ENCODE data around the gene S100A10.

The S100A10 gene

DNA sequence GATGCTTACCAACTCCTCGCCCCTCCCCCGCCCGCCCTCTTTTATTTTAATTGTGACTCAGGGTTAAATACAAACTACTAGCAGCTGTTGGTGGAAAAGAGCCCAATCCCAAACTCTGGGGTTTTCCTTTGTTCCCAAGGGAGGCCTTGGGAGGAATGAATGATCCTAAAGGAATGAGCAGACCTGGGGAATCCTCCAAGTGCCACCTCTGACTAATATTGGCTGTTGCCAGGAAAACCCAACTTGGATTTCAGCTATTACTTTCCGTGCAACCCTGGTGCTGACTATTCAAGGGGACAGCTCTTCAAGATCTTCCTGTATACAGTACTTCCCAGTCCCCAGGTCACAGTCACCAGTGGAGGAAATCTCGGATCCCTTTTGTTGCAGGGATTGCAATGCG is 1.3 kb upstream of the S100A10 start:
- no peaks in the 10 kb centered on the region for H3K27me3 ChIP-seq (ENCODE audit: control insufficient read depth, insufficient read depth, low read length)
- peaks cover 4% of the 10 kb centered on the region; the same call in 1 of the 2 replicates for H3K36me3 ChIP-seq (ENCODE audit: control insufficient read depth, insufficient read depth, low read length)
- peak overlapping the region; percentile 58 for H3K9ac ChIP-seq (ENCODE audit: low read length)
- H3K4me1 ChIP-seq (ENCODE audit: control insufficient read depth, insufficient read depth, low read length): peaks cover 36% of the 10 kb centered on the region
- peak overlapping the region; percentile 32 for H3K4me3 ChIP-seq (ENCODE audit: low read depth, low read length)
- no peaks in the 10 kb centered on the region for H3K9me3 ChIP-seq (ENCODE audit: control insufficient read depth, insufficient read depth, low read depth, low read length)
- H3K27ac ChIP-seq (ENCODE audit: low read depth, low read length): no peak overlapping the region; the same call in 1 of the 2 replicates

DNA sequence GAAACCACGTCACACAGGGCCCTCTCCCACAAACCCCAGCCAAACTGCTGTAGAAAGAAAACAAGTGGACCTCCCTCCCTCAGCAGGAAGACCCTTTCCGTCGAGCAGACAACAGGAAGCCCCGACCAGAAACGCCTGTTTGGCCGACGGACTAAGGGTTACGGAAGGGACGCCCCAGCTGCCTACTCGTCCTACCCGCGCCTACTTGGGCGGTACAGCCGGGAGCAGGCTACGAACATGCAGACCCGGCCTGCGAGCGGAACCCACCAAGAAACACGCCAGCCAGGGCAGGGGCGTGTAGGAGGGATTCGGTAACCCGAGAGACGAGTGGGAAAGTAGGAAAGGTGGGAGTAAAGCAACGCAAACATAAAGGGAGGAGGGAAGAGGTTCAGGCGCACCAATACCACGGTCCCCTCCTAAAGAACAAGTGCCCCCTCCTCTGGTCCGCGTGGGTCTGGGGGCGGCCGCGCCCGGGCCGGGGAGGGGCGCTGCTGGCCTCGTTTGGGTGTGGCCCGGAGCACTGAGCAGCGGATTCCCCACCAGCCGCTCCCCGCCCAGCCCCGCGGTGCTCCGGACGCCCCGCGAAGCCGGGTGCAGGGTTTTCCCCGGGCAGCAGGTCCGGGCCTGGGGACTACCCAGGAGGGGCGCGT is 450 bp downstream of the S100A10 start:
- peak overlapping the region; percentile 97 for H3K9ac ChIP-seq (ENCODE audit: low read length)
- peaks cover 4% of the 10 kb centered on the region; the same call in 1 of the 2 replicates for H3K36me3 ChIP-seq (ENCODE audit: control insufficient read depth, insufficient read depth, low read length)
- H3K4me3 ChIP-seq (ENCODE audit: low read depth, low read length): peak overlapping the region; percentile 79
- peaks cover 49% of the 10 kb centered on the region for H3K4me1 ChIP-seq (ENCODE audit: control insufficient read depth, insufficient read depth, low read length)
- H3K27me3 ChIP-seq (ENCODE audit: control insufficient read depth, insufficient read depth, low read length): no peaks in the 10 kb centered on the region
- no peaks in the 10 kb centered on the region for H3K9me3 ChIP-seq (ENCODE audit: control insufficient read depth, insufficient read depth, low read depth, low read length)
- H3K27ac ChIP-seq (ENCODE audit: low read depth, low read length): peak overlapping the region; percentile 83; the same call in 1 of the 2 replicates

DNA sequence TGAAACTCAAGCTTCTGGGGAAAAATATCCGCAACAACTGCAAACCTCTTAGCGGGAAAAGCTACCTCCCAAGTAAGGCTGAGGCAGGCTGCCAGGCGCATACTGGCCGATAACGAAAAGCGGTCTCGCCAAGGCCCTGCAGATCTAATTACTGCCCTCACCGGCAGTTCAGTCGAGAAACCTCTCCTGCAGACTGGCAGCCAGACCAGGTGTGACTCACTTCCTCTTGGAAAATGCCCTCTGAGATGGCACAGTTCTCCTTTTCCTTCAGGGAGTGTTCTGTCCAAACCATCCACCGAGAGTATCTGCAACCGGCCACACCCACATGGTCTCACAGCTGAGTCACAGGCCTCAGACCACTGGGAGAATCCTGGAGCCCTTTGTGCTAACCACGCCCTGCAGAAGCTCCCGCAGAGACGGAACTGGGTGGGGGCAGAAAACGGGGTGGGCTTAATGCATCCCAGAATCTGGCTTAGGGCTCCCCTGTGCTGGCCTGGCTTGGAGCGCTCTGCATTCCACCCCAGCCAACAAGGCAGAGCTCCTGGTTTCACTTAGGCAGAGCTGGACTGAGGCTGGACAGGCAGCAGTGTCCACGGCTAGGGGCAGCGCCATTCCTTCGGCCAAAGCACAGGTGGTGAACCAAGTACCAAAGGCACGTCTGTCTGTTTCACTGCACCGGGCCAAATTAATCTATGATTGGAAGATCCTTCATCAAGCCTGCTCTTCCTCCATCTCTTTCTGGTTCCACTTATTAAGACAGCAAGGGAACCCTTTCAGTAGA is 1.2 kb downstream of the S100A10 start:
- Histone ChIP-seq H3K9me3 (ENCODE audit: control insufficient read depth, insufficient read depth, low read depth, low read length) (no peaks in the 10 kb centered on the region), H3K4me1 (ENCODE audit: control insufficient read depth, insufficient read depth, low read length) (peaks cover 54% of the 10 kb centered on the region), H3K4me3 (ENCODE audit: low read depth, low read length) (peak overlapping the region; percentile 79), H3K36me3 (ENCODE audit: control insufficient read depth, insufficient read depth, low read length) (peaks cover 4% of the 10 kb centered on the region; the same call in 1 of the 2 replicates), H3K9ac (ENCODE audit: low read length) (peak overlapping the region; percentile 97), H3K27ac (ENCODE audit: low read depth, low read length) (peak overlapping the region; percentile 83; the same call in 1 of the 2 replicates), H3K27me3 (ENCODE audit: control insufficient read depth, insufficient read depth, low read length) (no peaks in the 10 kb centered on the region)

DNA sequence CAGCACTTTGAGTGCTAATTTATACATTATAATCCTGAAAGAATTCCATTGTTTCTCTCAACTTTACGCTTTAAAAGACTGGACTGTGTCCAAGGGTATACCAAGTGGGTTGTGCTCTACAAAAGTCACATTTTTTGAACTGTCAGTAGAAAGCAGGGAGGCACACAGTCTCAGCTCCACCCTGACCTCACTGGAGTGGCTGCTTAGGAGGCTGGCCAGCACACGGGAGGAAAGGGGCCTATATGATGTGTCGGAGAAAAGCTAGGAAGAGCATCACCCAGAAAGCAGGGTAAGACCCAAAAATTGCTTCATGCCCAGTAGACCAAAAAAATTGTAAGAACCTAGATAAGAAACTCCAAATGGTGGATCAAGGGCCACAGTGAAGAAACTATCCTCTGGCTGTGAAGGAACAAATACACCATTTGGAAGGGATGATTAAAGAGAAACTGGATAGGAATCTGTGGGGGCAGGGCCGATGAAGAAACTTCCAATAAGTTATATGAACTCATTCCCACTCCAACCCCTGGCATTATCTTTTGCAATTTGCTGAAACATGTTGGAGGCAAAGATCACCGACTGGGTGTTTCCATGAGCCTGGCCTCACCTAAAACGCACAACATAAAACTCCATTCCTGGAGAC is 1.9 kb downstream of the S100A10 start:
- Histone ChIP-seq H3K27me3 (ENCODE audit: control insufficient read depth, insufficient read depth, low read length) (no peaks in the 10 kb centered on the region), H3K9me3 (ENCODE audit: control insufficient read depth, insufficient read depth, low read depth, low read length) (no peaks in the 10 kb centered on the region), H3K27ac (ENCODE audit: low read depth, low read length) (peak overlapping the region; percentile 52; the same call in 1 of the 2 replicates), H3K36me3 (ENCODE audit: control insufficient read depth, insufficient read depth, low read length) (peaks cover 4% of the 10 kb centered on the region; the same call in 1 of the 2 replicates), H3K4me1 (ENCODE audit: control insufficient read depth, insufficient read depth, low read length) (peaks cover 54% of the 10 kb centered on the region), H3K4me3 (ENCODE audit: low read depth, low read length) (peak overlapping the region; percentile 79), H3K9ac (ENCODE audit: low read length) (peak overlapping the region; percentile 97)

GRCh38 chr1:151990856-151991198 is 2.8 kb downstream of the S100A10 start:
- Histone ChIP-seq H3K9me3 (ENCODE audit: control insufficient read depth, insufficient read depth, low read depth, low read length) (no peaks in the 10 kb centered on the region), H3K27ac (ENCODE audit: low read depth, low read length) (no peak overlapping the region), H3K27me3 (ENCODE audit: control insufficient read depth, insufficient read depth, low read length) (no peaks in the 10 kb centered on the region), H3K36me3 (ENCODE audit: control insufficient read depth, insufficient read depth, low read length) (peaks cover 14% of the 10 kb centered on the region), H3K4me1 (ENCODE audit: control insufficient read depth, insufficient read depth, low read length) (peaks cover 60% of the 10 kb centered on the region), H3K9ac (ENCODE audit: low read length) (peak overlapping the region; percentile 97), H3K4me3 (ENCODE audit: low read depth, low read length) (peak overlapping the region; percentile 79; the same call in 1 of the 2 replicates)

- H3K9ac ChIP-seq (ENCODE audit: low read length): peak overlapping the region; percentile 97
Measured at GRCh38 chr1:151990058-151990855, 3.4 kb downstream of the S100A10 start.

DNA sequence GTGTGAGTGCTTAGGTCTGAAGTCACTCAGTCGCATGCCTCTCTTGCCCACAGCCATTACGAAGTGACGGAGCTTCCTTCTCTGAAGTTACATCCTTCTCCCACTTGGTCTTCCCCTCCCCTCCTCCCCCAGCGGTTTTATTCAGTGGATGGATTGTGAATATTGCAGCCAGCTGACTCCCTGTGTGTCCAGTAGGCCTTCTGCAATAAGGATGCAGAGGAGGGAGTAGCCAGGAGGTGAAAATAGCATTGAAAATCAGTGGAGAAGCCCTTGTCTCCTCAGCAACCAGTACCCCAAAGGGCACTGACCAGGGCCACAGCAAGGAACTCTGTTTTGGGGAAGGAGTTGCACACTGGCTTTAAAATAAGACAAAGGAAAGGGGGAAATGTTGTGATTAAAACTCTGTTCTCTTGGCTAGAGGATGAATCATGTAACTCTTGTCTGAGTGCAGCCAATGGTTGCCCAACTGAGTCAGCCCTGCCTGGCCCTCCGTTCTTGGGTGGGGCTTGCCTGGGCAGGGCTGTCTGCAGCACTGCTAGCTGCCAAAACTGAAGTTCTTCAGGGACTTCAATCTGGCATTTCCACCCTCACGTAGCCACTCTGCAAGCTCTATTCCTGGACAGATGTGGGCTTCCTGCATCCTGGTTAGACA is 4.3 kb downstream of the S100A10 start:
- Histone ChIP-seq H3K9me3 (ENCODE audit: control insufficient read depth, insufficient read depth, low read depth, low read length) (no peaks in the 10 kb centered on the region), H3K4me1 (ENCODE audit: control insufficient read depth, insufficient read depth, low read length) (peaks cover 51% of the 10 kb centered on the region), H3K9ac (ENCODE audit: low read length) (peak overlapping the region; percentile 97), H3K36me3 (ENCODE audit: control insufficient read depth, insufficient read depth, low read length) (peaks cover 28% of the 10 kb centered on the region), H3K27ac (ENCODE audit: low read depth, low read length) (peak overlapping the region; percentile 30; the same call in 1 of the 2 replicates), H3K27me3 (ENCODE audit: control insufficient read depth, insufficient read depth, low read length) (no peaks in the 10 kb centered on the region), H3K4me3 (ENCODE audit: low read depth, low read length) (peak overlapping the region; percentile 19; the same call in 1 of the 2 replicates)

More at GRCh38 chr1:151990058-151990855, 3.4 kb downstream of the S100A10 start:
- Histone ChIP-seq H3K4me1 (ENCODE audit: control insufficient read depth, insufficient read depth, low read length) (peaks cover 55% of the 10 kb centered on the region), H3K27ac (ENCODE audit: low read depth, low read length) (no peak overlapping the region), H3K9me3 (ENCODE audit: control insufficient read depth, insufficient read depth, low read depth, low read length) (no peaks in the 10 kb centered on the region), H3K4me3 (ENCODE audit: low read depth, low read length) (no peak overlapping the region; the same call in 1 of the 2 replicates), H3K36me3 (ENCODE audit: control insufficient read depth, insufficient read depth, low read length) (peaks cover 19% of the 10 kb centered on the region), H3K27me3 (ENCODE audit: control insufficient read depth, insufficient read depth, low read length) (no peaks in the 10 kb centered on the region)

DNA sequence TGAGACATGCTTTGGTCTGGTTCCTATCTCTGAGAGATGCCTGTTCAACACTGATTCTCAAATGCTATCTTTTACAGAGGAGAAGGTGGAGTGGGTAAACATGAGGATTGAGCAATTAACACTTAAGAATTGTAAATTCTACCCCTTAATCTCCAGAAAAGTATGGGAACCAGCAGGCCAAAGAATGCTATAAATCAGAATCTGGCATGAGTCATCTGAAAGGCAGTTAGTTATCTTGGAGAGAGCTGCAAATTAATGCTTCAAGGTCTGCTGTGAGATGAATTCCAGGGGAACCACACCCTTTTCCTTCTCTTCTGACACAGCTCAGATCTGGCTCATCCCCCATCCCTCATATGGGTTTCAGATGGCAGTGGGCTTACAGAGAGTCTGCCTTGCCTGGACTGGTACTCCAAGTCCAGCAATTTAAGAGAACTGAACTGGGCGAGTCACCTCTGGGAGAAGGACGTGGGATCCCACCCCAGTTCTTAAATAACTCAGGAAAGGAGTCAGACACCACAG is 5.2 kb downstream of the S100A10 start:
- Histone ChIP-seq H3K4me3 (ENCODE audit: low read depth, low read length) (no peak overlapping the region; the same call in 1 of the 2 replicates), H3K9ac (ENCODE audit: low read length) (peak overlapping the region; percentile 97), H3K27ac (ENCODE audit: low read depth, low read length) (peak overlapping the region; percentile 30; the same call in 1 of the 2 replicates), H3K9me3 (ENCODE audit: control insufficient read depth, insufficient read depth, low read depth, low read length) (no peaks in the 10 kb centered on the region), H3K27me3 (ENCODE audit: control insufficient read depth, insufficient read depth, low read length) (no peaks in the 10 kb centered on the region), H3K4me1 (ENCODE audit: control insufficient read depth, insufficient read depth, low read length) (peaks cover 51% of the 10 kb centered on the region), H3K36me3 (ENCODE audit: control insufficient read depth, insufficient read depth, low read length) (peaks cover 37% of the 10 kb centered on the region)

DNA sequence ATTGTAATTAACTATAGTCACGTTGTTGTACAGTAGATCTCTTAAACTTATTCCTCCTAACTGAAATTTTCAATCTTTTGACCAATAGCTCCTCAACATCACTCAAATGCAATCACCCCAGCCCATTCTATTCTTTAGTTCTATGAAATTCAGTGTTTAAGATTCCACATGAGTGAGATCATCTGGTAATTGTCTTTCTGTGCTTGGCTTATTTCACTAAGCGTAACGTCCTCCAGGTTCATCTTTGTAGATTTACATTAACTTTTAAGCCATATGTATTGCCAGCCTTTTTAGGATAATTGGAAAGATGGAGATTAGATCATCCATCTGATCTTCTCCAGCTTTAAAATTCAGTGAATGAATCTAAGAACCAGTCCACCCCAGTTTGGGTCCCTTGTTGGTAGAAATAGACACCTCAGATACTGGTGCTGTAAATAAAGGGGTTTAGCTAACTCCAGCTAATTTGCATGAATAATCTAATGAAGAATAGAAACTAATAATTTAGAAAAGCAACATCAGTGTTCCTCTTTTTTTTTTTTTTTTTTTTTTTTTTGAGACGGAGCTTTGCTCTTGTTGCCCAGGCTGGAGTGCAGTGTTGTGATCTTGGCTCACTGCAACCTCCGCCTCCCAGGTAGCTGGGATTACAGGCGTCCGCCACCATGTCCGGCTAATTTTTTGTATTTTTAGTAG is 7.0 kb downstream of the S100A10 start:
- Histone ChIP-seq H3K27me3 (ENCODE audit: control insufficient read depth, insufficient read depth, low read length) (no peaks in the 10 kb centered on the region), H3K9me3 (ENCODE audit: control insufficient read depth, insufficient read depth, low read depth, low read length) (no peaks in the 10 kb centered on the region), H3K36me3 (ENCODE audit: control insufficient read depth, insufficient read depth, low read length) (peaks cover 52% of the 10 kb centered on the region), H3K9ac (ENCODE audit: low read length) (no peak overlapping the region), H3K4me1 (ENCODE audit: control insufficient read depth, insufficient read depth, low read length) (peaks cover 45% of the 10 kb centered on the region), H3K27ac (ENCODE audit: low read depth, low read length) (no peak overlapping the region), H3K4me3 (ENCODE audit: low read depth, low read length) (no peak overlapping the region)

All from HUES6 (cell line).